Ishikawa (cell line): ENCODE data around the gene PSTPIP2.
A peak's percentile ranks its signal among the peaks of the same experiment; 100 is the strongest.

Experiments
- CEBPB ChIP-seq: IDR thresholded peaks from 2 replicates; pipeline ENCODE4 v1.6.1; 2012
- CREB1 ChIP-seq: IDR thresholded peaks from 2 replicates; pipeline ENCODE4 v1.6.1; 2012; ENCODE audit warnings: low read depth
- EGR1 ChIP-seq: IDR thresholded peaks from 2 replicates; pipeline ENCODE4 v1.6.1; 2012
- EP300 ChIP-seq: IDR thresholded peaks from 2 replicates; pipeline ENCODE4 v1.6.1; 2012; ENCODE audit warnings: borderline replicate concordance
- FOXM1 ChIP-seq: IDR thresholded peaks from 2 replicates; pipeline ENCODE4 v1.6.1; 2012; ENCODE audit warnings: low read depth, borderline replicate concordance
- MAX ChIP-seq: IDR thresholded peaks from 2 replicates; pipeline ENCODE4 v1.6.1; 2012
- NFIC ChIP-seq: IDR thresholded peaks from 2 replicates; pipeline ENCODE4 v1.6.1; 2012
- RAD21 ChIP-seq: IDR thresholded peaks from 2 replicates; pipeline ENCODE4 v1.6.1; 2012; ENCODE audit warnings: low read depth
- REST ChIP-seq: IDR thresholded peaks from 2 replicates; pipeline ENCODE4 v1.6.1; 2012; ENCODE audit warnings: low read depth, mild to moderate bottlenecking
- TAF1 ChIP-seq: IDR thresholded peaks from 2 replicates; pipeline ENCODE4 v1.6.1; 2012; ENCODE audit warnings: low read depth, mild to moderate bottlenecking
- TCF12 ChIP-seq: IDR thresholded peaks from 2 replicates; pipeline ENCODE4 v1.6.1; 2012; ENCODE audit warnings: low read depth
- TEAD4 ChIP-seq: IDR thresholded peaks from 2 replicates; pipeline ENCODE4 v1.6.1; 2012
- USF1 ChIP-seq: IDR thresholded peaks from 2 replicates; pipeline ENCODE4 v1.6.1; 2012
- YY1 ChIP-seq: IDR thresholded peaks from 2 replicates; pipeline ENCODE4 v1.6.1; 2012; ENCODE audit warnings: low read depth
- ZBTB7A ChIP-seq: IDR thresholded peaks from 2 replicates; pipeline ENCODE4 v1.6.1; 2012; ENCODE audit warnings: low read depth

The PSTPIP2 gene

GRCh38 chr18:46067438-46068007 lies 4.5 kb downstream of the PSTPIP2 start:
- no peak for TF ChIP-seq TEAD4
- peak; percentile 62 for TF ChIP-seq NFIC

- TF ChIP-seq MAX (no peak), CEBPB (no peak), ZBTB7A (no peak), REST (no peak), TAF1 (no peak), YY1 (no peak), CREB1 (no peak), FOXM1 (no peak), TEAD4 (no peak), TCF12 (no peak), USF1 (no peak), RAD21 (no peak), EGR1 (no peak), EP300 (no peak), NFIC (no peak)
Observed at GRCh38 chr18:46062781-46063180, 9.3 kb downstream of the PSTPIP2 start.

GRCh38 chr18:46061796-46062195 lies 10.3 kb downstream of the PSTPIP2 start:
- TF ChIP-seq REST (no peak), MAX (no peak), TAF1 (no peak), TCF12 (no peak), TEAD4 (no peak), USF1 (no peak), CREB1 (no peak), YY1 (no peak), CEBPB (no peak), FOXM1 (no peak)

GRCh38 chr18:46061387-46061786 lies 10.7 kb downstream of the PSTPIP2 start:
- no peak for TF ChIP-seq RAD21
- TF ChIP-seq YY1, result no peak
- TF ChIP-seq ZBTB7A, result no peak
- TF ChIP-seq FOXM1, result no peak
- TF ChIP-seq TEAD4, result no peak

GRCh38 chr18:46060359-46060841 lies 11.7 kb downstream of the PSTPIP2 start:
- no peak for TF ChIP-seq NFIC
- no peak for TF ChIP-seq YY1
- no peak for TF ChIP-seq CEBPB
- TF ChIP-seq REST, result no peak
- TF ChIP-seq ZBTB7A, result no peak
- no peak for TF ChIP-seq MAX
- no peak for TF ChIP-seq RAD21
- TF ChIP-seq CREB1, result no peak
- TF ChIP-seq EP300, result no peak
- TF ChIP-seq TAF1, result no peak
- TF ChIP-seq EGR1, result no peak
- no peak for TF ChIP-seq TEAD4
- no peak for TF ChIP-seq USF1
- no peak for TF ChIP-seq FOXM1
